ENCODE data around the gene PCSK9. TPM values are rescaled to one million over a fixed set of nuclear protein-coding genes. Genes with fewer than 3 reads are reported as not detected.

Gene PCSK9
- 0.07 and 0.12 TPM in 2 replicates for polyA plus RNA-seq (2014; cell fraction: cytosol; rRNA removed)
- polyA plus RNA-seq (2014; cell fraction: nucleus; rRNA removed) = not detected in 2 replicates

DNA sequence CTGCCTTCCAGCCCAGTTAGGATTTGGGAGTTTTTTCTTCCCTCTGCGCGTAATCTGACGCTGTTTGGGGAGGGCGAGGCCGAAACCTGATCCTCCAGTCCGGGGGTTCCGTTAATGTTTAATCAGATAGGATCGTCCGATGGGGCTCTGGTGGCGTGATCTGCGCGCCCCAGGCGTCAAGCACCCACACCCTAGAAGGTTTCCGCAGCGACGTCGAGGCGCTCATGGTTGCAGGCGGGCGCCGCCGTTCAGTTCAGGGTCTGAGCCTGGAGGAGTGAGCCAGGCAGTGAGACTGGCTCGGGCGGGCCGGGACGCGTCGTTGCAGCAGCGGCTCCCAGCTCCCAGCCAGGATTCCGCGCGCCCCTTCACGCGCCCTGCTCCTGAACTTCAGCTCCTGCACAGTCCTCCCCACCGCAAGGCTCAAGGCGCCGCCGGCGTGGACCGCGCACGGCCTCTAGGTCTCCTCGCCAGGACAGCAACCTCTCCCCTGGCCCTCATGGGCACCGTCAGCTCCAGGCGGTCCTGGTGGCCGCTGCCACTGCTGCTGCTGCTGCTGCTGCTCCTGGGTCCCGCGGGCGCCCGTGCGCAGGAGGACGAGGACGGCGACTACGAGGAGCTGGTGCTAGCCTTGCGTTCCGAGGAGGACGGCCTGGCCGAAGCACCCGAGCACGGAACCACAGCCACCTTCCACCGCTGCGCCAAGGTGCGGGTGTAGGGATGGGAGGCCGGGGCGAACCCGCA, at the start of gene PCSK9:
Gene PCSK9, plus strand, starts transcription at position 207 of the 741 bp plus-strand sequence. Its CDS starts 290 bp downstream, at position 497.
- no peak for DNase-seq (ENCODE audit: low spot score)

DNA sequence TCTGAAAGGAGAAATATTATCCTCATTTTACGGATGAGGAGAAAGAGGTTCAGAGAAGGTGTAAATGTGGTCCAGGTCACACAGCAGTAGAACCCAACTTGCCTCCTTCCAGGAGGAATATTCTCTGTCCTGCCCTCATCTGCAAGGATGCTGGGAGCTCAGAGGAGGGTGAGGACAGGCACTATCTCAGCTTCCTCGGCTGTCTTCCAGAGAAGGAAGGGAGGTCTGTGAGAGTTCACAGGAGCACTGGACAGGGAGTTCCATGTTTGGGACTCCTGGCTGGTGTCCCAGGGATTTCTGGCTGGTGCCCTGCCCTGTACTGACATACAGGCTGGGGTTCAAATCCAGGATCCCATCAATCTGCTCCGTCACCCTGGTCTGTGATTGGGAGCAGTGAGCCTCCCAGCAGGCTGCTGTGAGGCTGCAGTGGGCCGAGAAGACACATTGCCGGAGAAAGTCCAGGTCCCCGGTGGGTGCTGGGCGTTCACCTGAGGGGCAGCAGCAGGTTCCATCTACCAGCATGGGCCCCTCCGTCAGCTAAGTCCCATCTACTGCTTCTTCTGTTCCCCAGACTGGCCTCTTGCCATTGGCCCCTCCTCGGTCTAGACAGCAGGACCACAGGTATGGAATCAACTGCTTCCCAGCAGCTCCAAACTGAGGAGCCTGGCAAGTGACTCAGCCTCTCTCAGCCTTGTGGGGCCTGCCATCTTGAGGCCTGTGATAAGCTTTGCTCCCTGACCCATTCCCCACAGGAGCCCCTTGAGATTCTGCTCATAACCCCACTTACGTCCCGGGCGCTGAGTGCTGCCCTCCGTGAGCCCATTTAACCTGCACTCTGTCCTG, 49.2 kb upstream of the PCSK9 start:
- DNase-seq (ENCODE audit: low spot score) = no peak

GRCh38 chr1:54990916-54991315, 48.4 kb upstream of the PCSK9 start:
- no peak for DNase-seq (ENCODE audit: low spot score)

GRCh38 chr1:54991939-54992338, 47.4 kb upstream of the PCSK9 start:
- DNase-seq (ENCODE audit: low spot score) = no peak

- DNase-seq (ENCODE audit: low spot score) = no peak
These were observed 46.2 kb upstream of the PCSK9 start for GRCh38 chr1:54993140-54993539.

GRCh38 chr1:54994355-54994990, 44.9 kb upstream of the PCSK9 start:
- no peak for DNase-seq (ENCODE audit: low spot score)

DNA sequence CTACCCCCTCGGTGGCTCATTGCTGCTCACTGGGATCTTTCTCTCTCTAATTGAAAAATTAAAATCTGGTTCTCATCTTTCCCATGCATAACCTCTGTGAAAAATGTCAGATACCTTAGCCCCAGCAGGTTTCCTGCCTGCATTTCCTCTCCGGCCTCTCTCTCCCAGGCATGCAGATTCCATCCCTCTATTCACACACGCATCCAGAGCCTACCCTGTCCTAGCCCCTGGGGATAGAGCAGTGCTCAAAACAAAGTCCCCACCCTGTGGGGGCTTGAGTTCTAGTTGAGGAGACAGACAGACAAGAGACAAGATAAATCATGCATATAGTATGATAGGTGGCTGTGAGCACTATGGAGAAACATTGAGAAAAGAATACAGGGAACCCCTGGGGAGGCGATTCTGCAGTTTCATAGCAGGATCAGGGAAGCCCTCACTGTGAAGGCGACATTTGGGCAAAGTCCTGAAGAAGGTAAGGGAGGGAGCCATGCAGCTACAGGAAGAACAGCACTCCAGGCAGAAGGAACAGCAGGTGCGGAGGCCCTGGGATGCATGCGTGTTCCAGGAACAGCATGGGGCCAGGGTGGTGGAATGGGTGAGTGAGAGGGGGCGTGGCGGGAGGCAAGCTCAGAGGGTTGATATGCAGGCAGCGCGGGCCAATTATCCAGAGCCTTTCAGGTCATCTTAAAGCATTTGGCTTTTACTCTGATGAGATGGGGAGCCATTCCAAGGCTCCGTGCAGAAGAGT, 44.2 kb upstream of the PCSK9 start:
- DNase-seq (ENCODE audit: low spot score) = no peak

- DNase-seq (ENCODE audit: low spot score) = no peak
These were observed 43.5 kb upstream of the PCSK9 start for GRCh38 chr1:54995835-54996234.

- DNase-seq (ENCODE audit: low spot score) = peak; percentile 53
These were observed 42.9 kb upstream of the PCSK9 start for GRCh38 chr1:54996359-54996868.

DNA sequence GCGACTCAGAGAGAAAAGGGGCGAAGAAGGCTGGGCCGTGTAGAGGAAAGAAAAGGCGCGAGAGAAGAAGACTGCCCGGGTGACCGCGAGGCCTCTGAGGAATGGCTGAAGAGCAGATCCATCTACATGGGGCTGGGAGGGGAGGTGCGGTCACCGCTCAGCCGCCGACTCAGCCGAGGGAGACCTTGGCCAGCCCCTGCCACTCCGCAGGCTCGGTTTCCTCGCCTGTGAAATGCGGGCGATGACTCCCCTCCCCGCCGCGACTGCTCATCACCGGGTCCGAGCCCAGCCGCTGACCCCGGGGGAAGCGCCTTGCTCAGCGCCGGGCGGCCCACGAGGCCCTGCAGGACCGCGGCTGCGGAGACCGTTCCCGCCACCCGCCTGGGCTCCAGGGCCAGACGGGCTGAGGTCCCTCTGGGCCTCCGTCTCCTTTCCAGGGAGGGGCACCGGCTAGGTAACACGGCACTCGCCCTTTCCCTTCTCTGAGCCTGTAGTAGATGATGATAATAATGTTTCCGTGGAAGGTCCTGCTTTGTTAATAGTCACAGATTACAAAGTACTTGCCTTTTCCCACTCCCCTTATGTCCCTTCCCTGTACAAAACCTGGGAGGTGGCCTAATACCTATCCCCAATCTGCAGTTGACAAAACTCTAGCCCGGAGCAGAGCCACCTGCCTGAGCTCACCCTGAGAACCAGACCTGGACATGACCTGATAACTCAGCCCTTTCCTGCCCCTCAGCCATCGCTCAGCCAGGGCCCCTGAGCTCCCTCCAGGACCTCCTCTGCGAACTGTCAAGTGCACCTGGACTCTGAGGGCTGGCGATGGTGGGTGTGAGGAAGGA, 42.3 kb upstream of the PCSK9 start:
- DNase-seq (ENCODE audit: low spot score) = no peak

DNA sequence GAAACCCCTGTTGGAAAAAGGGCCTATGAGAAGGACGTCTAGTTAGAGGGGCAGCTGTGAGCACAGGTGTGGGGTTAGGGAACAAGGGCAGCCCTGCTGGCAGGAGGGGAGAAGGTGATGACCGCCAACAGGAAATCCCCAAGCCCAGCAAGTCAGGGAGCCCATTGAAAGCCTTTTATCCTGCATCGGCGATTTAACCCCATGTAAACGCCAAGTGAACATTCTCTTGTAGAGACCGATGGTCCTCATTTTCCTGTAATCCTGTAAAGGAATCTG, 41.7 kb upstream of the PCSK9 start:
- DNase-seq (ENCODE audit: low spot score) = no peak

- DNase-seq (ENCODE audit: low spot score) = no peak
These were observed 41.2 kb upstream of the PCSK9 start for GRCh38 chr1:54998100-54998499.

DNA sequence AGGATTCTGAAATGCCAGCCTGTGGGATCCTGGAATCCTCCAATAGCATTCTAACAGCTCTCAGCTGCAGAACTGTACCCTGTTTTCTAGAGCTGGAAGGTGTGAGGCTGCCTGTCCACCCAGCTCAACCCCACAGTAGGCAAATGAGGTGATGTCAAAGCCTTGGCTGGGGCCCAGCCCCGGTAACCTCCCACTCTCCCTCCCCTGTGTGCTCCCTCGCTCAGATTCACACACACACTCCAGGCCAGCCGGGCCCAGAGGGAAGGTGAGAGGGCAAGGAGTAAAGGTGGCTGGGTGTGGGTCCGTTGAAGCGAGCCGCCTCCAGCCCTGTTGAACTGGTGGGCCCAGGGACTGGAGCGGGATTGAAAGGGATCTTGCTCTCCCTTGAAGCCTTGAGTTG, 40.7 kb upstream of the PCSK9 start, which contains the start of gene BSND:
Gene BSND, plus strand, starts transcription at position 257 of the 400 bp plus-strand sequence. CDS start 254 bp downstream, outside the sequence.
- no peak for DNase-seq (ENCODE audit: low spot score)

- DNase-seq (ENCODE audit: low spot score) = no peak
These were observed 39.0 kb upstream of the PCSK9 start for GRCh38 chr1:55000110-55001085.

DNA sequence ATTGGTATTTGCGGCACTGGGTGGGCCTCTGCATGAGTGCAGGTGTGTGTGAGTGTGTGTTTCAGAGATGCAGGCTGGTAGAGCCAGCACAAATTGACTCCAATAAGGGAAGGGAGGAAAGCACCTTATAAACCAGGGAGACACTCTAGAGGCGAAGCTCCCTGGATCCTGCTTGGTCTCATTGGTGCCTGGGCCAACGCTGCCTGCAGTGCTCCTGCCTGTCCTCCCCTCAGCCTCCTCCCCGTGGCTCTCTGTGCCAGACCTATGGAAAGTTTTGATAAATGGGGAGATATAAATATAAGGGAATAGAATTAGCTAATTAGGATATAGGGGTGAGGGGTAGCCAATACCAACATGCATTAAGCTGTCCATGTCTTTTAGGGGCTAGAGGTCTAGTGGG, 38.0 kb upstream of the PCSK9 start:
- no peak for DNase-seq (ENCODE audit: low spot score)

- no peak for DNase-seq (ENCODE audit: low spot score)
These were observed 36.7 kb upstream of the PCSK9 start for GRCh38 chr1:55002686-55003085.

- no peak for DNase-seq (ENCODE audit: low spot score)
These were observed 33.8 kb upstream of the PCSK9 start for GRCh38 chr1:55005351-55006140.

- DNase-seq (ENCODE audit: low spot score) = no peak
These were observed 32.4 kb upstream of the PCSK9 start for GRCh38 chr1:55006931-55007330.
